ENCODE data around the gene RTTN.

Gene RTTN

DNA sequence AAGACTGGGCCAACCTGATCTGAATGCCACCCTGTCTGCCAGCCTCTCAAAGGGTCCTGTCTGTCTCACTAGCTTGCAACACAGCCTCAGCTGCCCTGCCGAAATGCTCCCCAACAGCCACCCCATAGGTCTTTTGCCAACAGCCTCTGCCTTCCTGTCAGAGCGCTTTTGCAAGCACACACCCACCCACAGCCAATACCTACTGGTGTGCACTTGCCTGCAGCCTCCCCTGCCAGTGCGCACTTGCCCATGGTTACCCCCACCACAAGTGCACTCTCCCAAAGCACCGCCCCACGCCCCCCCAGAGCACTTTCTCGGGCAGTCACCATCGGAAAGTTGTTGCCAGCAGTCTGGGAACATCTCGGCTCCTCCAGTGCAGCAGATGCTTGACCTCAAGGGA is 48.6 kb downstream of the RTTN start:
- no peak overlapping the region for H3K4me3 ChIP-seq (replicated peaks in 1 of 2; ENCODE audit: low read depth in 2 of 2, low read length in 2 of 2)
- no peak for TF ChIP-seq CTCF (IDR thresholded peaks at IDR 0.05; ENCODE audit: low read depth, low read length)
- DNase-seq (ENCODE audit: low read depth in 2 of 2): no peak

DNA sequence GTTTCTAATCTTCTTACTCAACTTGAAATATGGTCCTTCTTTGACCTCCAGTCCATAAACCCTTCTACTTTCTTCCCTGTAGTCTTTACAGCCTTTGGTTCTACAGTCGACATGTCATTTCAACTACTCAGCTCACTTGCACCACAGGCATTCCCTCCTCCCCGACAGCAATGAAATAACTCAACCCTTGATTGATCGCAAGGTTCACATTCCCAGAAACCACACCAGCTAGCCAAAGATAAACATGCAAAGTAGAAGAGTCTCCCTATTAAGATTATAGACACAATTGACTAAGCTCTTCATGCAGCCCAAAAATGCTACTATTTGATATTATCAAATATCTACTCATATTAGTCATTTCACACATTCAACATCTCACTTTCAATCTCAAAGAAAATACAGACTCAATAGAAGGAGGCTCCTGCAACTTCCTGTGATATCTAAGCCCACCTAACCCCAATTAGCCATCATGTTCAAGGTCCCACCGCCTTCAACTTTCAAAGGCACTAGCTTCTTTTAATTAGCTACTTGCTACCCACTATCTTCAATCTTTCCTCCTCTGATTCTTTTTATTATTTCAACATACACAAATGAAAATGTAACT is 50.8 kb downstream of the RTTN start:
- TF ChIP-seq CTCF (IDR thresholded peaks at IDR 0.05; ENCODE audit: low read depth, low read length): no peak
- DNase-seq (ENCODE audit: low read depth in 2 of 2): peak; percentile 39 to 52
- H3K4me3 ChIP-seq (replicated peaks in 1 of 2; ENCODE audit: low read depth in 2 of 2, low read length in 2 of 2): no peak overlapping the region

DNA sequence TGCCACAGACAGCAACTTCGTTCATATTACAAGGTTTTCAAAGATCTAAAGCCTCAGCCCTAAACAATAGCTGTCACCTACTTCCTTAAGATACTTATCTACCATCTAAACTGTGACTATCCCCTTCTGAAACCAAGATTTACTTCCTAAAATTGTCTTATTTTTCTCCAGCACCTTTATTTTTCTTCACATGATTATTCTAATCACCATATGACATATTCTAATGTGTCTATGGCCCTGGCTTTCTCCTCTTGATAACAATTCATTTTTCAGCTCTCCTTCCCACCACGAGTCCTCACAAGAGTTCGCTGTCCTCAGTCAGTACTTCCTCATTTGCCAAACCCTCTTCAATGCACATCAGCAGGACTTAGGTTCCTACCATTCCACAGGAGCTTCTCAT is 53.9 kb downstream of the RTTN start:
- TF ChIP-seq CTCF (IDR thresholded peaks at IDR 0.05; ENCODE audit: low read depth, low read length): no peak
- no peak overlapping the region for H3K4me3 ChIP-seq (replicated peaks in 1 of 2; ENCODE audit: low read depth in 2 of 2, low read length in 2 of 2)

DNA sequence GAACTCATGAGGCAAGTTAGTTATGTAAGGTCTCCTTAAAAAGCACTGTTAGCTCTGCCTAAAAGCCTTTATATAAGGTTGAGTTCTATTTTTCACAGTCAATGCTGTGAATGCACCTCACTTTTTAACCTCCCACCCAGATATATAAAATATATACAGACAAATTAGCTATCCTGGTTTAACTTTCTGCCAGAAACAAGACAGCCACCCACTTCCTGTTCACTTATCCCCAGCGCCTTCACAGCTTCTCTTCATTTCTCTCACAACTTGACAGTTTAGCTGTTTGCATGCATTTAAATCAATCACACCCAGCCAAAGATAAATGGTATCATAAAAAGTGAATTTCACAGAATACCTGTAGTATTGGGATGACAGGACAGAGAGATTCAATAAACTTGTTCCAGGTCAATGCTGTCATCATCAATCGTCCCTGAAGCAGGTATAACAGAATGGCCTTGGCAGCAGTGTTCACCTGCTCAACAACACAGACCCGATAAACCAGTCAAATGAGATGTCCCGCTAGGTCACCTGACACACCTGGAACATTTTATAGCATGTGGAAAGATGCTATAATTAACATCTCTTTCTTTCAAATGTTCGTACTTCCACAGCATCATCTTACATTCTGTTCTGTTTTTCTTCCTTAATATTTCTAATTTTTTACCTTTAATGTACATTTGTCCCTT is 55.7 kb downstream of the RTTN start:
- TF ChIP-seq CTCF (IDR thresholded peaks at IDR 0.05; ENCODE audit: low read depth, low read length): no peak
- no peak for DNase-seq (ENCODE audit: low read depth in 2 of 2)
- no peak overlapping the region for H3K4me3 ChIP-seq (replicated peaks in 1 of 2; ENCODE audit: low read depth in 2 of 2, low read length in 2 of 2)

More for the DNA sequence above, 53.9 kb downstream of the RTTN start:
- DNase-seq (ENCODE audit: low read depth in 2 of 2): no peak

- TF ChIP-seq CTCF (IDR thresholded peaks at IDR 0.05; ENCODE audit: low read depth, low read length): no peak
These were observed 56.3 kb downstream of the RTTN start for GRCh38 chr18:70149156-70149555.

DNA sequence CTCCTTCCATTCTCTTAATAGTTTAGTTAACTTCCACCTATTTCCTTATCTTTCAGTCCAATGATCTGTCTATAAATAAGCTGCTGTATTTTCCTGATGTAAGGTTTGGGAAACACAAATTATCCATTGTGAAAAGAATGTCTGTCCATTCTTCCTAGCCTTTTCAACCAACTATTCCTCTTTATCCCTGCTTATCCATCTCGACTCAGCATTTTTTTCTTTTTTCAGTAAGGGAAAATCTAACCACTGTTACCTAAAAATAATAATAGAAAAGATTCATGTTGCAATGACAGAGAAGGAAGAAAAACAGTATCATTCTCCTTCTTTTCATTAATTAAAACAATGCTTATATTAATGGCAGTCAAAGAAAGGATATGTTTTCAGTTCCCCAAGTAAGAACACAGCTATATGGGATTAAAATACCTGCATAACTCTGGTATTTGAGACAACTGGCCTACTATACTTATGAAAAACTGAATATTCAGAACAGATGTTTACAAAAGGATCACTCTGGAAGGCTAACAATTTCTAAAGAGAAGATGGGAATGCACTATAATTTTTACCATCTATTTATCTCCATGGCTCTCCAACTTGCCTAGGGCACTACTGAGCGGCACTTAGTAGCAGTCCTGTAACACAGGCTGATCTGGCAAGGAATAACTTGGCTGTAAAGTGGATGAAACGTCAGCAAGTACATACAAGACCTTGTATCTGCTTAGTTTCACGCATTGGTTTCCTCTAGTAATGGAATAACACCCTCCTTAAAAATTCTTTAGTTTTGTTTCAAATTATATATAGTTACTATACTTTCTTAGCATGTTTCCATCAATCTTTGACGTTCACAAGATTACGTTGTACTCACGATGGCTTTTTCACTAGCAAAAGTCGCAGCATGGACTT is 57.2 kb downstream of the RTTN start:
- no peak for DNase-seq (ENCODE audit: low read depth in 2 of 2)
- no peak for TF ChIP-seq CTCF (IDR thresholded peaks at IDR 0.05; ENCODE audit: low read depth, low read length)

More at GRCh38 chr18:70149156-70149555, 56.3 kb downstream of the RTTN start:
- H3K4me3 ChIP-seq (replicated peaks in 1 of 2; ENCODE audit: low read depth in 2 of 2, low read length in 2 of 2): no peak overlapping the region
- no peak for DNase-seq (ENCODE audit: low read depth in 2 of 2)

More for the DNA sequence above, 57.2 kb downstream of the RTTN start:
- no peak overlapping the region for H3K4me3 ChIP-seq (replicated peaks in 1 of 2; ENCODE audit: low read depth in 2 of 2, low read length in 2 of 2)

Data from cardiac fibroblast (primary cell).